KOPT-K1 (cell line): ENCODE data around the gene KMT2E.

Source experiments
- H3K27ac ChIP-seq: fragments of 200-600 bp; sonication (generic); 2 replicates; pipeline ENCODE4 v1.5.1; 2016; ENCODE audit warnings: antibody characterized with exemption, mild to moderate bottlenecking, low read depth, low read length; ENCODE audit not compliant: poor library complexity, severe bottlenecking
- H3K36me3 ChIP-seq: fragments of 200-600 bp; sonication (generic); 2 replicates; pipeline ENCODE4 v1.5.1; 2017; ENCODE audit warnings: antibody characterized with exemption, mild to moderate bottlenecking, low read length, moderate library complexity; ENCODE audit not compliant: insufficient read depth
- H3K9me3 ChIP-seq: fragments of 200-600 bp; sonication (generic); 2 replicates; pipeline ENCODE4 v1.5.1; 2017; ENCODE audit warnings: antibody characterized with exemption, low read length, mild to moderate bottlenecking; ENCODE audit not compliant: insufficient read depth, poor library complexity, severe bottlenecking

KMT2E gene

GRCh38 chr7:105096306-105096705 is 82.3 kb downstream of the KMT2E start:
- Histone ChIP-seq H3K36me3 (peaks cover 98% of the 10 kb centered on the region), H3K27ac (no peak overlapping the region), H3K9me3 (no peaks in the 10 kb centered on the region)

DNA sequence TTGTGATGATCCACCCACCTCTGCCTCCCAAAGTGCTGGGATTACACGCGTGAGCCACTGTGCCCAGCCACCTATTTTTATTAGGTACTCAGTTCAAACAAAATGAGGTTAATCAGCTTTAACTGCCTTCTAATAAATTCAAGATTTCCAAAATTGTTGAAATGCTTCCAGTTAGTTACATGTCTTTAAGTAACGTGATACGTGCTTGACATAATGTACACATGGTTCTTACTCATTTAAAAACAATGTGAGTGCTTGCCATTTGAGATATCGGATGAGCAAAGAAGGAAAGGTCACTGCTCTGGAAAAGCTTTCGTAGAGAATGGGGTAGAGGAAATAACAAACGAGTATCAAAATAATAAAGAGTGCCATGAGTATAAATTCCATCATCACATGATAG is 83.6 kb downstream of the KMT2E start:
- H3K36me3 ChIP-seq: peaks cover 98% of the 10 kb centered on the region
- H3K27ac ChIP-seq: no peak overlapping the region
- no peaks in the 10 kb centered on the region for H3K9me3 ChIP-seq

GRCh38 chr7:105098863-105099515 is 85.0 kb downstream of the KMT2E start:
- no peak overlapping the region for H3K27ac ChIP-seq
- peaks cover 97% of the 10 kb centered on the region for H3K36me3 ChIP-seq
- no peaks in the 10 kb centered on the region for H3K9me3 ChIP-seq

DNA sequence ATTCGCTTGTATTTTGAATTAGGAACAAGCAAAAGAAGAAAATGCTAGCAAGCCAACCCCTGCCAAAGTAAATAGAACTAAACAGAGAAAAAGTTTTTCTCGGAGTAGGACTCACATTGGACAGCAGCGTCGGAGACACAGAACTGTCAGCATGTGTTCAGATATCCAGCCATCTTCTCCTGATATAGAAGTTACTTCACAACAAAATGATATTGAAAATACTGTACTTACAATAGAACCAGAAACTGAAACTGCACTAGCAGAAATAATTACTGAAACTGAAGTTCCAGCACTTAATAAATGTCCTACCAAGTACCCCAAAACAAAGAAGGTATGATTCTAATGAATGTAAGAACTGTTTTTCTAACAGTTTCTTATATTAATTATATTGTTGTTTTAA is 87.9 kb downstream of the KMT2E start:
- Histone ChIP-seq H3K36me3 (peaks cover 99% of the 10 kb centered on the region), H3K27ac (no peak overlapping the region), H3K9me3 (no peaks in the 10 kb centered on the region)

DNA sequence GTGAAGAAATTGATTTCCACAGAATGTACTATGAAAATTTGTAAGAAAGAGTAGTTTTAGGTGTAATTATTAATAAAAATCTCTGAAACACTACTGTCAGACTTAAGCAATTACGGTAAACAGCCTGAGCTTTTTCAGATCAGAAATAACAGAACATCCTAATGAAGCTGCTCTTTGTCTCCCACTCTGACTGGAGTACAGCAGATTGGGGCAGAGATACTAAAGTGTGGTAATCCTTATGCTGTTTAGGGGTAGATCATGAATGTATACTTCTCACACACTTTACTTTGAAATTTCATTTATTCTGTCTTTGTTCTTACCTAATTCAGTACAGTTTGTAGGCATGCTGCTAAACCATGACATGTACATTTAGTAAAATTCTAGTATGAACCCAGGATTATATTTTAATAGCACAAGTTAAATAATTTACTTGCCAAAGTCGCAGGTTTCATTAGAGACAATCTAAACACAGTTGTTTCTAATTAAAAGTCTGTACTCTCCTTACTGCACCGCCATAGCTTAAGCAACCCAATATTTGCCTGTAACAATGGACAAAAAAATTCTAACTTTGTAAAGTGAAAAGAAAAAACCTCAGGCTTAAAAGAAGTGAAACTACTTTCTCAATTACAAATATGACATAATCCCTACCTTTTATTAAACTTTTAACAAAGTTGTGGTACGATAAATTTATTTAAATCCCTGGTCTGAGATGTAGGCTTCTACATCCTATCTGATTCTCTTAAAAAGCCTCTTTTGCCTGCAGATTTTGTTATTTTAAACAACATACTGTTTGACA is 88.8 kb downstream of the KMT2E start:
- H3K9me3 ChIP-seq: no peaks in the 10 kb centered on the region
- H3K36me3 ChIP-seq: peaks cover 99% of the 10 kb centered on the region
- H3K27ac ChIP-seq: no peak overlapping the region

DNA sequence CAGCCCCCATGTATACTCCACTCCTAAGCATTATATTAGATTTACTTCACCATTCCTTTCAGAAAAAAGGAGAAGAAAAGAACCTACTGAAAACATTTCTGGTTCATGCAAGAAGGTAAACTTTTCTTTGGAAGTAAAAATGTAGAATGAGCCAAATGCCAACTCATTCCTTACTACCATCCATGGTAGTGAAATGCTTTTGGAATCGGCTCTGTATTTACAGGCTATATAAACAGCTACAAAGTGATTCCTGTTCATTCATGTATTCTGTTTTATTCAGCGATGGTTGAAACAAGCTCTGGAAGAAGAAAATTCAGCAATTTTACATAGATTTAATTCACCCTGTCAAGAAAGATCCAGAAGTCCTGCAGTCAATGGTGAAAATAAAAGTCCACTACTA is 91.6 kb downstream of the KMT2E start:
- no peak overlapping the region for H3K27ac ChIP-seq
- H3K9me3 ChIP-seq: no peaks in the 10 kb centered on the region
- H3K36me3 ChIP-seq: peaks cover 99% of the 10 kb centered on the region

- H3K9me3 ChIP-seq: no peaks in the 10 kb centered on the region
- H3K27ac ChIP-seq: no peak overlapping the region
- H3K36me3 ChIP-seq: peaks cover 99% of the 10 kb centered on the region
These were observed 92.5 kb downstream of the KMT2E start for GRCh38 chr7:105106473-105106872.

DNA sequence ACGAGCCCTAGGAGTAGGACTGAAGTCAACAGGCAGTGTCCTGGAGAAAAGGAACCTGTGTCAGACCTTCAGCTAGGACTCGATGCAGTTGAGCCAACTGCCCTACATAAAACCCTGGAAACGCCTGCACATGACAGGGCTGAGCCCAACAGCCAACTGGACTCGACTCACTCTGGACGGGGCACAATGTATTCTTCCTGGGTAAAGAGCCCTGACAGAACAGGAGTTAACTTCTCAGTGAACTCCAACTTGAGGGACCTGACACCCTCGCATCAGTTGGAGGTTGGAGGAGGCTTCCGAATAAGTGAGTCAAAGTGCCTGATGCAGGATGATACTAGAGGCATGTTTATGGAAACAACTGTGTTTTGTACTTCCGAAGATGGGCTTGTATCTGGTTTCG is 93.5 kb downstream of the KMT2E start:
- Histone ChIP-seq H3K36me3 (peaks cover 99% of the 10 kb centered on the region), H3K9me3 (no peaks in the 10 kb centered on the region), H3K27ac (no peak overlapping the region)

GRCh38 chr7:105112440-105113418 is 98.7 kb downstream of the KMT2E start:
- H3K36me3 ChIP-seq: peaks cover 100% of the 10 kb centered on the region
- H3K9me3 ChIP-seq: no peaks in the 10 kb centered on the region
- no peak overlapping the region for H3K27ac ChIP-seq

GRCh38 chr7:105118612-105119600 is 104.9 kb downstream of the KMT2E start:
- Histone ChIP-seq H3K9me3 (no peaks in the 10 kb centered on the region), H3K27ac (peak overlapping the region; percentile 79), H3K36me3 (peaks cover 86% of the 10 kb centered on the region)

- Histone ChIP-seq H3K27ac (no peak overlapping the region), H3K36me3 (peaks cover 80% of the 10 kb centered on the region), H3K9me3 (no peaks in the 10 kb centered on the region)
These were observed 108.6 kb downstream of the KMT2E start for GRCh38 chr7:105122619-105123018.

- H3K36me3 ChIP-seq: peaks cover 91% of the 10 kb centered on the region
- H3K27ac ChIP-seq: peak overlapping the region; percentile 82
- no peaks in the 10 kb centered on the region for H3K9me3 ChIP-seq
These were observed 111.7 kb downstream of the KMT2E start for GRCh38 chr7:105125745-105126144.

- no peaks in the 10 kb centered on the region for H3K9me3 ChIP-seq
- H3K27ac ChIP-seq: peak overlapping the region; percentile 82
- peaks cover 91% of the 10 kb centered on the region for H3K36me3 ChIP-seq
These were observed 112.5 kb downstream of the KMT2E start for GRCh38 chr7:105126436-105126975.

GRCh38 chr7:105127179-105127578 is 113.2 kb downstream of the KMT2E start:
- H3K27ac ChIP-seq: peak overlapping the region; percentile 82
- H3K36me3 ChIP-seq: peaks cover 91% of the 10 kb centered on the region

More at GRCh38 chr7:105127179-105127578, 113.2 kb downstream of the KMT2E start:
- H3K9me3 ChIP-seq: no peaks in the 10 kb centered on the region
